ENCODE data around the gene BSN.

- TF ChIP-seq CTCF (IDR thresholded peaks at IDR 0.05), result no peak
- TF ChIP-seq POLR2A (IDR thresholded peaks at IDR 0.05), result no peak
Measured at GRCh38 chr3:49634736-49635135, 80.5 kb downstream of the BSN start.

Data from body of pancreas (tissue), 4 donors.